ENCODE results near the gene BRME1. TPM values are rescaled to one million over a fixed set of nuclear protein-coding genes. Genes with fewer than 3 reads are reported as not detected.

BRME1 gene
- total and polyA plus RNA-seq, 2 experiments from 2014 or later, result 2.2 to 3.2 TPM

DNA sequence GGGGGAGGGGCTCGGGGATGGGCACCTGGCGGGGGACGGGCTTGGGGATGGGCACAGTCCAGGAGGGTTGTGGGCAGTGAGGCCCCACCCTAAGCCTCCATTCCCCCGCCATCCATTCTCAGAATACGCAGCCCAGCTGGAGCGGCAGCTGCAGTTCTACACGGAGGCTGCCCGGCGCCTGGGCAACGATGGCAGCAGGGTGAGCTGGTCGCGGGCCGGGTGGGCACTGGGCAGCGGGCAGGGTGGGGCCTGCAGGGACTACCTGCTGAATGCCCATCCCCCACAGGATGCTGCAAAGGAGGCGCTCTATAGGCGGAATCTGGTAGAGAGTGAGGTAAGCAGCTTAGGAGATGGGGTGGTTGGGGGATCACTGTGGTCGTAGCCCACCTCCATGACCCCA lies 24.0 kb upstream of the BRME1 start:
- Histone ChIP-seq H3K4me2 (no peak overlapping the region), H3K4me3 (no peak overlapping the region), H4K20me1 (ENCODE audit: insufficient read depth, poor library complexity, severe bottlenecking) (no peaks in the 10 kb centered on the region), H3K36me3 (replicated peaks; ENCODE audit: insufficient read depth, low read depth) (no peaks in the 10 kb centered on the region), H3K4me1 (ENCODE audit: insufficient read depth) (no peaks in the 10 kb centered on the region), H2AFZ (no peak overlapping the region), H3K27ac (no peak overlapping the region), H3K9me3 (ENCODE audit: low read depth) (no peaks in the 10 kb centered on the region), H3K9me2 (replicated peaks; ENCODE audit: insufficient read depth) (no peaks in the 10 kb centered on the region), H3K27me3 (no peaks in the 10 kb centered on the region), H3K79me2 (no peaks in the 10 kb centered on the region)
- 98% methylated on average over 11 of the region's 17 CpGs for WGBS (ENCODE audit: low lambda C conversion rate, missing lambda C conversion rate)
- TF ChIP-seq EZH2phosphoT487 (IDR thresholded peaks at IDR 0.05; ENCODE audit: low read depth, severe bottlenecking, unreplicated experiment), result no peak
- no peak for TF ChIP-seq EZH2 (IDR thresholded peaks at IDR 0.05; ENCODE audit: borderline replicate concordance)
- TF ChIP-seq, protein P1, sequence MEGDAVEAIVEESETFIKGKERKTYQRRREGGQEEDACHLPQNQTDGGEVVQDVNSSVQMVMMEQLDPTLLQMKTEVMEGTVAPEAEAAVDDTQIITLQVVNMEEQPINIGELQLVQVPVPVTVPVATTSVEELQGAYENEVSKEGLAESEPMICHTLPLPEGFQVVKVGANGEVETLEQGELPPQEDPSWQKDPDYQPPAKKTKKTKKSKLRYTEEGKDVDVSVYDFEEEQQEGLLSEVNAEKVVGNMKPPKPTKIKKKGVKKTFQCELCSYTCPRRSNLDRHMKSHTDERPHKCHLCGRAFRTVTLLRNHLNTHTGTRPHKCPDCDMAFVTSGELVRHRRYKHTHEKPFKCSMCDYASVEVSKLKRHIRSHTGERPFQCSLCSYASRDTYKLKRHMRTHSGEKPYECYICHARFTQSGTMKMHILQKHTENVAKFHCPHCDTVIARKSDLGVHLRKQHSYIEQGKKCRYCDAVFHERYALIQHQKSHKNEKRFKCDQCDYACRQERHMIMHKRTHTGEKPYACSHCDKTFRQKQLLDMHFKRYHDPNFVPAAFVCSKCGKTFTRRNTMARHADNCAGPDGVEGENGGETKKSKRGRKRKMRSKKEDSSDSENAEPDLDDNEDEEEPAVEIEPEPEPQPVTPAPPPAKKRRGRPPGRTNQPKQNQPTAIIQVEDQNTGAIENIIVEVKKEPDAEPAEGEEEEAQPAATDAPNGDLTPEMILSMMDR (IDR thresholded peaks at IDR 0.05; ENCODE audit: poor library complexity), result no peak
- no peak for DNase-seq (ENCODE audit: low spot score)

DNA sequence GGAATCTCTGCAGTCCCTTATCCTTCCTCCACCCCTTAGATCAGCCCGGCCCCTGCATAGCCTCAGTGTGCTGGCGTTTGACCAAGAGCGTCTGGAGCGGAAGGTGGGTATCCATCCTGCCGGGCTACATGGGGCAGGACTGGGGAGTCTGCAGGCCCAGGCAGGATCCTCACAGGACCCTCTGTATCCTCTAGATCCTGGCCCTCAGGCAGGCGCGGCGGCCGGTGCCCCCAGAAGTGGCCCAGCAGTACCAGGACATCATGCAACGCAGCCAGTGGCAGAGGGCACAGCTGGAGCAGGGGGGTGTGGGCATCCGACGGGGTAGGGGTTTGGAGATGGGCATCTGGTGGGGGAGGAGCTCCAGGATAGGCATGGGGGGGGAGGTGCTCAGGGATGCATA lies 23.4 kb upstream of the BRME1 start:
- no peak overlapping the region for H2AFZ ChIP-seq
- H3K9me2 ChIP-seq (replicated peaks; ENCODE audit: insufficient read depth), result no peaks in the 10 kb centered on the region
- no peaks in the 10 kb centered on the region for H3K36me3 ChIP-seq (replicated peaks; ENCODE audit: insufficient read depth, low read depth)
- no peak for DNase-seq (ENCODE audit: low spot score)
- no peaks in the 10 kb centered on the region for H3K9me3 ChIP-seq (ENCODE audit: low read depth)
- no peaks in the 10 kb centered on the region for H3K27me3 ChIP-seq
- TF ChIP-seq EZH2phosphoT487 (IDR thresholded peaks at IDR 0.05; ENCODE audit: low read depth, severe bottlenecking, unreplicated experiment) (no peak), EZH2 (IDR thresholded peaks at IDR 0.05; ENCODE audit: borderline replicate concordance) (no peak)
- TF ChIP-seq, protein P1 (IDR thresholded peaks at IDR 0.05; ENCODE audit: poor library complexity), result no peak
- no peak overlapping the region for H3K4me3 ChIP-seq
- 97% methylated on average over 12 of the region's 12 CpGs for WGBS (ENCODE audit: low lambda C conversion rate, missing lambda C conversion rate)
- H3K27ac ChIP-seq, result no peak overlapping the region
- H3K4me2 ChIP-seq, result no peak overlapping the region
- H4K20me1 ChIP-seq (ENCODE audit: insufficient read depth, poor library complexity, severe bottlenecking), result no peaks in the 10 kb centered on the region
- H3K79me2 ChIP-seq, result no peaks in the 10 kb centered on the region
- H3K4me1 ChIP-seq (ENCODE audit: insufficient read depth), result no peaks in the 10 kb centered on the region

DNA sequence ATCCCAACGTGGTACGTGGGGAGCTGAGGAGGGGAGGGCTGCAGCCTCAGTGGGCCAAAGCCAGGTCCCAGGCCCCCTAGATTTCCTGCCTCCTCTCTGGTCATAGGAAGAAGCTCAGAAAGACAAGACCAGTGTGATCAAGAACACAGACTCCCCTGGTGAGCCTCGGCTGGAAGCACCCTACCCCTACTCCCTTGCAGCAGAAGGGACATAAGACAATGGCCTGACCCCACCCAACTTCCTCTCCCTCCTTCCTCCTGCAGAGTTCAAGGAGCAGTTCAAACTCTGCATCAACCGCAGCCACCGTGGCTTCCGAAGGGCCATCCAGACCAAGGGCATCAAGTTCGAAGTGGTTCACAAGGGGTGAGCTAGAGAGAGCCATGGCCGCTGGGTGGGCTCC lies 20.8 kb upstream of the BRME1 start:
- no peak for DNase-seq (ENCODE audit: low spot score)
- WGBS (ENCODE audit: low lambda C conversion rate, missing lambda C conversion rate), result 94% methylated on average over 8 of the region's 8 CpGs
- no peaks in the 10 kb centered on the region for H3K36me3 ChIP-seq (replicated peaks; ENCODE audit: insufficient read depth, low read depth)
- H3K4me2 ChIP-seq, result no peak overlapping the region
- TF ChIP-seq, protein P1 (IDR thresholded peaks at IDR 0.05; ENCODE audit: poor library complexity), result no peak
- no peak for TF ChIP-seq EZH2phosphoT487 (IDR thresholded peaks at IDR 0.05; ENCODE audit: low read depth, severe bottlenecking, unreplicated experiment)
- no peak for TF ChIP-seq EZH2 (IDR thresholded peaks at IDR 0.05; ENCODE audit: borderline replicate concordance)
- no peaks in the 10 kb centered on the region for H3K79me2 ChIP-seq
- H3K4me3 ChIP-seq, result no peak overlapping the region
- no peaks in the 10 kb centered on the region for H3K9me3 ChIP-seq (ENCODE audit: low read depth)
- no peak overlapping the region for H3K27ac ChIP-seq
- no peaks in the 10 kb centered on the region for H3K4me1 ChIP-seq (ENCODE audit: insufficient read depth)
- H2AFZ ChIP-seq, result no peak overlapping the region
- H4K20me1 ChIP-seq (ENCODE audit: insufficient read depth, poor library complexity, severe bottlenecking), result no peaks in the 10 kb centered on the region
- no peaks in the 10 kb centered on the region for H3K27me3 ChIP-seq
- H3K9me2 ChIP-seq (replicated peaks; ENCODE audit: insufficient read depth), result no peaks in the 10 kb centered on the region

DNA sequence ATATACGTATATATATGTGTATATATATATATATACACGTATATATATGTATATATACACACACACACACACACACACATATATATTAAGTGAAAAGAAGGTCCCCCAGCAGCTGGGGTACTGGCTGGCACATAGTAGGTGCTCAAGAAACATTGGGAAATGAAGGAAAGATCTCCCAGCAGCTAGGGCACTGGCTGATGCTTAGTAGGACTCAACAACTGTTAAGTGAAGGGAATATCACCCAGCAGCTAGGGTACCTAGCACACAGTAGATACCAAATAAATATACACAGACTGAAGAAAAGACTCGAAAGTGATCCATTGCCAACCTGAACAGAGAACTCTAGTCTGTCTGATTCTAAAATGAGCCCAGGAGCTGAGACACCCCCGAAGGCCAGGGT lies 20.1 kb upstream of the BRME1 start:
- Histone ChIP-seq H4K20me1 (ENCODE audit: insufficient read depth, poor library complexity, severe bottlenecking) (no peaks in the 10 kb centered on the region), H3K9me3 (ENCODE audit: low read depth) (no peaks in the 10 kb centered on the region), H3K9me2 (replicated peaks; ENCODE audit: insufficient read depth) (no peaks in the 10 kb centered on the region), H3K27me3 (no peaks in the 10 kb centered on the region), H3K4me3 (no peak overlapping the region), H3K27ac (no peak overlapping the region), H3K79me2 (no peaks in the 10 kb centered on the region), H3K4me2 (no peak overlapping the region), H2AFZ (no peak overlapping the region), H3K36me3 (replicated peaks; ENCODE audit: insufficient read depth, low read depth) (no peaks in the 10 kb centered on the region), H3K4me1 (ENCODE audit: insufficient read depth) (no peaks in the 10 kb centered on the region)
- TF ChIP-seq EZH2phosphoT487 (IDR thresholded peaks at IDR 0.05; ENCODE audit: low read depth, severe bottlenecking, unreplicated experiment), result no peak
- no peak for TF ChIP-seq EZH2 (IDR thresholded peaks at IDR 0.05; ENCODE audit: borderline replicate concordance)
- TF ChIP-seq, protein P1 (IDR thresholded peaks at IDR 0.05; ENCODE audit: poor library complexity), result no peak
- 95% methylated on average over 2 of the region's 4 CpGs for WGBS (ENCODE audit: low lambda C conversion rate, missing lambda C conversion rate)
- no peak for DNase-seq (ENCODE audit: low spot score)
